Suppressor macrophage (primary cell): ENCODE data around the gene PPP1R9A.

Experiments
- DNase-seq, 4 experiments: peaks; one replicate each; pipeline ENCODE4 v3.0.0-alpha.2; 2020 to 2022

The PPP1R9A gene

GRCh38 chr7:94909179-94909466 lies 1.7 kb downstream of the PPP1R9A start:
- DNase-seq, result no peak

GRCh38 chr7:94912085-94912484 lies 4.7 kb downstream of the PPP1R9A start:
- no peak for DNase-seq

- no peak for DNase-seq
Observed at GRCh38 chr7:94913391-94913790, 6.0 kb downstream of the PPP1R9A start.

- no peak for DNase-seq
Observed at GRCh38 chr7:94921911-94922310, 14.5 kb downstream of the PPP1R9A start.

- DNase-seq, result no peak
Observed at GRCh38 chr7:94922457-94922856, 15.1 kb downstream of the PPP1R9A start.

GRCh38 chr7:94923412-94923811 lies 16.0 kb downstream of the PPP1R9A start:
- DNase-seq, result no peak

- DNase-seq, result no peak
Observed at GRCh38 chr7:94928168-94928707, 20.8 kb downstream of the PPP1R9A start.

- no peak for DNase-seq
Observed at GRCh38 chr7:94933256-94933990, 26.0 kb downstream of the PPP1R9A start.

- DNase-seq, result no peak
Observed at GRCh38 chr7:94939395-94939794, 32.0 kb downstream of the PPP1R9A start.

GRCh38 chr7:94940241-94940640 lies 32.8 kb downstream of the PPP1R9A start:
- DNase-seq, result no peak

- DNase-seq, result no peak
Observed at GRCh38 chr7:94941844-94942632, 34.6 kb downstream of the PPP1R9A start.

GRCh38 chr7:94943134-94943533 lies 35.7 kb downstream of the PPP1R9A start:
- no peak for DNase-seq

GRCh38 chr7:94949532-94949931 lies 42.1 kb downstream of the PPP1R9A start:
- DNase-seq, result no peak

GRCh38 chr7:94955807-94956206 lies 48.4 kb downstream of the PPP1R9A start:
- no peak for DNase-seq

GRCh38 chr7:94957061-94957460 lies 49.7 kb downstream of the PPP1R9A start:
- DNase-seq, result no peak

- no peak for DNase-seq
Observed at GRCh38 chr7:94962661-94963060, 55.3 kb downstream of the PPP1R9A start.

- no peak for DNase-seq
Observed at GRCh38 chr7:94969434-94970084, 62.2 kb downstream of the PPP1R9A start.

GRCh38 chr7:94970085-94970576 lies 62.7 kb downstream of the PPP1R9A start:
- no peak for DNase-seq

- no peak for DNase-seq
Observed at GRCh38 chr7:94971051-94971867, 63.9 kb downstream of the PPP1R9A start.

GRCh38 chr7:94972296-94972695 lies 64.9 kb downstream of the PPP1R9A start:
- no peak for DNase-seq

GRCh38 chr7:94973844-94974243 lies 66.5 kb downstream of the PPP1R9A start:
- no peak for DNase-seq

GRCh38 chr7:94974423-94974822 lies 67.0 kb downstream of the PPP1R9A start:
- DNase-seq, result no peak
